Measurements from ENCODE around the gene ASIC3.

Gene ASIC3

DNA sequence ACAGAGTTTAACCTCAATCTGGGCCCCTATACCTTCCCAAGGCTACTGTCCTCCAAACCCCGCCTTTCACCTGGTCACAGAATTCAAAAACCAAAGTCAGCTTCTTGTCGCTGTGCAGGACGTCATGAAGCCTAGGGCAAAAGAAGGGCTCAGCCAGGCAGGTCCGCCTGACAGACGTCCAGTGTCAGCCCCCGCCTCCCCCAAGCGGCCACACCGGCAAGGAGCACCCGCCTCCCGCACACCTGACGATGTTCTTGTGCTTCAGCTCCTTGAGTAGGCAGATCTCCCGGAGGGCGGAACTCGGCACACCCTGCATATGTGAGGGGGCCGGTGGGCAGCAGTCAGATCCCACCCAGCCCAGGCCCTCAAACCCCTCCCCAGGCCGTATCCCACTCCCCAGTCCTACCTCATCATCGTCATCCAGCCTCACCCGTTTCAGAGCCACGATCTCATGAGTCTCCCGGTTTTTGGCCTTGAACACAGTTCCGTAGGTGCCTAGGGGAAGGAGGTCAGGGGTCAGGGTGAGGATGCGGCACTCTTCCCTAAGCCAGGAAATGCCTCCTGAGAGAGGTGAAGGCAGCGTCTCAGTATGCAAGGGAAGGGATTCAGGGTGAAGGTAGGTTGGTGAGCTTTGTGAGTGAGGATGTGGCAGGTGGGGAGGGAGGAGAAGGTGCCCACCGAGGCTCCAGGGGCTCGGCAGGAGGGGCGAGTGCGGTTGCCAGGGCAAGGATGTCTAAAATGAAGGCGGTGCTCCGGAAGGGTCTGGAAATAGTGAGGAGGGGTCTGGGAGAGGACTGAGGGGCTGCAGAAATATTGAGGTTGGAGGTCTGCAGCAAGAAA, 8.6 kb downstream of the ASIC3 start:
- DNase-seq = no peak

- peak in 1 of 2 donors; percentile 27 for DNase-seq
Observed at GRCh38 chr7:151057506-151057988, 9.2 kb downstream of the ASIC3 start, which contains the start of gene CDK5. Gene CDK5, minus strand, starts transcription at chr7:151057897. Its CDS starts 49 bp downstream, at chr7:151057848.

DNA sequence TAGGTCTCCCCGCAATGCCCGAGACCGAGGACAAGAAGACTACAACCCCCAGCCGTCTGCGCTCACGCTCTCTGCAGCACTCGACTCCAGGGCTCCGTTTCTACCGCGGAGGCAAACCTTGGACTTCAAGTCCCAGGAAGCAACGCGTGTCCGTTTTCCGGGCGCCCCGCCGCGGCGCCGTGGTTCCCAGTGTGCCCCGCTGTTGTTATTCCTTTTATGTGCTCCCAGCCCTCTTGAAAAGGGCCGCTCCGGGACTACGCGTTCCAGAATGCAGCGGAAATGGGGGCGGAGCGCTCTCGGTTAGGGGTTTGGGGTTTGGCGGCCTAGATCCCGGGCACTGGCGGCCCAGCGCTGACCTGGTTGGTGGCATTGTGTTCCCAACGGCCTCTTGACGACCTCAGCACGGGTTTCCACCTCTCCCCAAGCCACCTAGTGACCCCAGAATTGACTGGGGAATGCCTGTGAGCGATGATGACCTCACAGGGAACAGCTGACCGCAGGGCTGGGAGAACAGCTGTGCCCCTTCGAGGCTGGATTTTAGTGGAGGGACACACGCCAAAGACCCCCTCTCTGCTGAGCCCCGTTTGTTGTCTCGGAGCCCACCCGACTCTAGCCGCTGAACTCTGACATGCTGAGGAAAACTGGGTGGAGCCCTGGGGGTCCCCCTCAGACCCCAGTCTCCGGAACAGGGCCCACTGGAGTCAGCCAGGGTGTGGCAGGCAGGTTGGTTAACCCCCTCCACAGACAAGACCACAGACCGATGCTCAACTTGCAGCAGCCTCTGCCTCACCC, 9.9 kb downstream of the ASIC3 start:
- peak; percentile 99 to 100 for DNase-seq

DNA sequence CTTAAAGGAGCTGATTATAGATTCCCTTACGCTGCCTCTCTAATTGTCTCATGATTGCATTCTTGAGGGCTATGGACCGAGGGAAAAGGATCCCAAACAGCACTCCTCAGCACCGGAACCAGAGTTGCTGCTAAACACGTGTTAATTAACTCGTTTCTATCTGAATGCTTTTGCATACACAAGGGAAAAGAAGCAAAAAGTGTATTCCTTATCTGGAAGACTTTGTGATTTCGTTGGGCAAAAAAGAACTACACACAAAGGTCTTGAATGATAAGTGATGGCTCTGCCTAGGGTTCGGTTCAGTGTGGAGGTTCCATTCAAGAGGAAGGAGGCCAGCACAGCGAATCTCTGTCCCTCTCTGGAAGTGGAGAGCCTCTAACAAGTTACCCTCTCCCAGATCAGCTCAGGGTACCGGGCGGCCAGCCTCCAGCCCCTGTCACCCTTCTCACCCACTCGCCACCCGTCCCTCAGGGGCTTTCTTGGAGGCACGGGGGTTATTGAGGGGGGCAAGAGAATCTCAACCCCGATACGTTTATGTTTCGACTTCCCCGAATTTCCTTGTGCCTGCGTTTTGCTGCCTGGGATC, 10.5 kb downstream of the ASIC3 start:
- DNase-seq = peak; percentile 10 to 12

- DNase-seq = peak; percentile 57 to 62
Observed at GRCh38 chr7:151059367-151060112, 11.2 kb downstream of the ASIC3 start, which contains the start of gene SLC4A2. Gene SLC4A2, plus strand, starts transcription at chr7:151059589. Its CDS starts 2,399 bp downstream, at chr7:151061988.

- DNase-seq = no peak
Observed at GRCh38 chr7:151060113-151060415, 11.7 kb downstream of the ASIC3 start.

DNA sequence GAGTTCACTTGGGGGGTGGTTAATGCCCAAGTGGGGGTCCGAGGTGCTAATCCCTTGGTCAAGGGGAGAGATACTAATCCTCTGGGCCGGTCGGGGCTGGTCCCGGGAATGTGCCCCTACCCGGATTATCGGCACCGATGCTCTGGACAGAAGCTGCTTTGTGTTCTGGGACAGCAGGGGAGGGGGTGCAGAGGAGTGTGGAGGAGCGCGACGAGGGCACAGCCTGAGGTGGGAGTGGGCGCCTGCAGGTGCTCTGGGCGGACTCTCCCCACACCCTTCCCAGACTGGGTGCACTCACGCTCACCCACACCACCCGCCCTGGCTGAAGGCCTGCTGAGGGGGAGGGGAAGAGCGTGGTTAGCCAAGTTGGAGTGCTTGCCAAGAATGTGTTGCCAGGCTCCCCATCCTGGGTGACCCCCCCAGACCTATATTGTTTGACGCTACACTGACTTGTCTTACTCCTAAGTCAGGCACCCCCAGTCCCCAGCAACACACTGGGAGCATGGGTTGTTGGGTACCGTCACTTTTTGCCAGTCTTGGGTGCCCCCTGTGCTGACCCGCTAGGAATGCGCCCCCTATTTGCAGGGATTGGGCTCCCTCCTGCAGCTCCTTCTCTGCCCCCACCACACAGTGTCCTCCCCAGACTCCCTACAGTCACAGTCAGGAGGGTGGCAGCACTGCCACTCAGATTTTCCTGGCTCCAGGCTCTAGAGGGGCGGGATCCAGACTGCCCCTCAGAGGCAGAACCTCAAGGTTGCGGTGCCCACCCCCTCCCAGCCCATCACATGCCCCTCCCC, 12.3 kb downstream of the ASIC3 start:
- DNase-seq = peak in 1 of 2 donors; percentile 14

DNA sequence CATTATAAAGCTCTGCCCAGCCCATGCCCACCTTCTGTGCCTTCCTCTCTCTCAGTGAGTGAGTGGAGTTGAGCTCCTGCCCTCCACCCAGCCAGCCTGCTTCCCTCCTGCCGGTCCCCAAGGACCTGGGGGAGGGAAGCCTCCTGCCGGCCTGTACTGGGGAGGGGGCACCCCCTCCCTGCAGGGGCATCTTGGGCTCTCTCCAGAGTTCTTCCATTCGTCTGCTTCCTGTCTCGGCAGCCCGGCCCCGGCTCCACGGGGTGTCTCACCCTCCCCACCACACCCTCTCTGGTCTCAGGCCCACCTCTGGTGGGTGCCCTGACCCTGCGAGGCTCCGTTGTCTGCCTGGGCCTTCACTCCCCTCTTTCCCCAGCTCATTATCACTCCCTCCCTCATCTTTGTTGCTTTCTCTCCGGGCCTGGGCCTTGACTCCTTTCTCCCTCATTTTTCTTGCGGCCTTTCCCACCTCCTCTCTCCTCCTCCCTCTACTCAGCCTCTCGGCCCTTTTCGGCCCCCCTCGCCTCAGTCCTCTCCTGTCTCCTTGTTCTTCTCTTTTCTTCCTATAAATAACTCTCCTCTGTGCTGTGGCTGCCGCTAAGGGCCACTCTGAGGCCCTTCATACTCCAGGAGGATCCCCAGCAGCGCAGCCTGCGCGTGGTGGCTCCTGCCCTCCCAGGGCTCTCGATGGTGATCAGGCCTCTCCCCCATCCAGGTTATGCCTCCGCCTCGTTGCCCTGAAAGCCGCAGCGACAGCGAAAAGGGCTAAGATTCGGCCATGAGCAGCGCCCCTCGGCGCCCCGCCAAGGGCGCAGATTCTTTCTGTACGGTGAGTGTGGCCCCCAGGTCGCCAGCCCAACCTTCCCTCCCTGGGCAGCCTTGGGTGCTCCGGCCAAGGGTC, 13.1 kb downstream of the ASIC3 start:
- no peak for DNase-seq

DNA sequence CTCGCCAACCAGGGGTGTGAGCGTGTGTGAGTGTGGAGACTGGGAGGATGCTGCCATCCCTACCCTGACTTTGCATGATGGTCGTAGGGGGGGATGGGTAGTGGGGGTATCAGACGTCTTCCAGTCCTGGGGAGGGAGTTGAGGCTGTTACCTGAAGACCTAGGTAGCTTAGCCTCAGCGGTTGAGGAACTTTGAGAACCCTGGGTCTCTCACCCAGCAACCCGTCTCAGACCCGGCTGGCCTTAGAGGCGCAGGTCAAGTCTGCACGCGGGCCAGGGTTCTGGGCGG, 13.7 kb downstream of the ASIC3 start:
- no peak for DNase-seq

- DNase-seq = no peak
Observed at GRCh38 chr7:151062399-151063211, 14.3 kb downstream of the ASIC3 start.

- DNase-seq = no peak
Observed at GRCh38 chr7:151063212-151063561, 14.9 kb downstream of the ASIC3 start.

GRCh38 chr7:151064454-151064853, 16.1 kb downstream of the ASIC3 start:
- DNase-seq = no peak

DNA sequence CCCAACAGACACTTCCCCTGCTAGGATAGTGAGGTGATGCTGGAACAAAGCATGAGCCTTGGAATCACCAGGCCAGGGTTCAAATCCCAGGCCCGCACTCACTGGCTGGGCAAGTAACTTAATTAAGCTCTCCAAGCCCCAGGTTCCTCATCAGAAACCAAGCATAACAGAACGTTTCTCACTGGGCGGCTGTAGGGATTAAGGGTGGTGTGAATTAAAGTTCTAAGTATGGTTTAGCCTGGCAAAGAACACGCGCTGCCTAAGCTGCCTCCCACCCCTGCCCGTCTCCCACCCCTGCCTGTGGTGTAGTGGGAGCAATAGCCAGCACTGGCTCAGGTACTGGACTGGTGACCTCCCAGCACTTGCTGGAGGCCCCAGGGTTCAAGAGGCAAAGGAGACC, 16.7 kb downstream of the ASIC3 start:
- DNase-seq = no peak

DNA sequence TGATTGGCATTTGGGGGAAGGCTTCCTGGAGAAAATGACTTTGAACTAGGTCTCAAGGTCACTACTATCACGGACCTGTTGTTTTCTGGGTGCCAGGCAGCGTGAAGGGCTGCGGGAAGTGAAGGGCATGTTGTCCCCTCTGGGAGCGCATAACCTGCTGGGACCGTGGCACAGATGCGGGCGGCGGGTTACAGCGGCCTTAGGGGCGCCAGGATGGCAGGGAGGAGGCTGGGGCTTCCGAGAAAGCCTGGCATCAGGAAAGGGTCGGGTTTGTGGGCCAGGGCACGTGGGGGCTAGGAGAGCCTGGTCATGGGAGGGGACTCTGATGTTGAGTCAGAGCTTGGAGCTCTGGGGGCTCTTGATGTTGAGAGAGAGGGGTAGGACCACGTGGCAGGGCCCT, 17.2 kb downstream of the ASIC3 start:
- no peak for DNase-seq

GRCh38 chr7:151066273-151066974, 18.1 kb downstream of the ASIC3 start:
- DNase-seq = no peak

GRCh38 chr7:151068069-151068773, 19.9 kb downstream of the ASIC3 start:
- DNase-seq = no peak

DNA sequence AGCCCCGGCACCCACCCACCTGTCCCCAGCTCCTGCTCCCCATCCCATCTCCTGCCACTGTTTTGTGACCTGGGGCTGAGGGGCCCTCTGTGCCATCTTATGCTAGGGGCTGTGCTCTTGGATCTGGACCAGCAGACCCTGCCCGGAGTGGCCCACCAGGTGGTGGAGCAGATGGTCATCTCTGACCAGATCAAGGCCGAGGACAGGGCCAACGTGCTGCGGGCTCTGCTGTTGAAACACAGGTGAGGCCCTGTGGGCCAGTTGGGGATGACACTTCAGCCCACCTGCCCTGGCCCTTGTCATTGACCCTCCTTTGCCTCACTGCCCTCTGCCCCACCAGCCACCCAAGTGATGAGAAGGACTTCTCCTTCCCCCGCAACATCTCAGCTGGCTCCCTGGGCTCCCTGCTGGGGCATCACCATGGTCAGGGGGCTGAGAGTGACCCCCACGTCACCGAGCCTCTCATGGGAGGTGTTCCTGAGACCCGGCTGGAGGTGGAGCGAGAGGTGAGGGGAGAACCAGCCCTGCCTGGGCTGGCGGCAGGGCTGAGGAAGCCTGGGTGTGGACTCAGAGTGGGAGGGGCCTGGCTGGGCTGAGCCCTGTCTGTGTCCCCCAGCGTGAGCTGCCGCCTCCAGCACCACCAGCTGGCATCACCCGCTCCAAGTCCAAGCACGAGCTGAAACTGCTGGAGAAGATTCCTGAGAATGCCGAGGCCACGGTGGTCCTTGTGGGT, 21.7 kb downstream of the ASIC3 start:
- no peak for DNase-seq

- DNase-seq = no peak
Observed at GRCh38 chr7:151070574-151070960, 22.2 kb downstream of the ASIC3 start.
